ENCODE measurements around the gene MMP8.

GRCh38 chr11:102757823-102758549, 33.2 kb upstream of the MMP8 start:
- no peak for TF ChIP-seq POLR2A (IDR thresholded peaks at IDR 0.05; ENCODE audit: low read depth, low read length)
- TF ChIP-seq POLR2AphosphoS5 (IDR thresholded peaks at IDR 0.05; ENCODE audit: low read depth, low read length): no peak
- no peak for TF ChIP-seq TAF1 (IDR thresholded peaks at IDR 0.05; ENCODE audit: borderline replicate concordance, low read depth, low read length)

Data from GM12892 (cell line).